Gastrocnemius medialis (tissue), 4 donors: ENCODE data around the gene JOSD2.

Experiments used
- CTCF ChIP-seq, 5 experiments: fragments of 450-650 bp in 3 of 5; fragments of 200-600 bp in 2 of 5; sonication (generic) in 2 of 5; IDR thresholded peaks in 4 of 5; conservative IDR thresholded peaks in 1 of 5; 1 replicate in 4 of 5; 2 replicates in 1 of 5; pipeline ENCODE4 v1.5.1; 2016 to 2019; ENCODE audit warnings: antibody characterized with exemption in 5 of 5, mild to moderate bottlenecking in 3 of 5, moderate library complexity in 3 of 5
- POLR2A ChIP-seq, 2 donors: fragments of 450-650 bp; IDR thresholded peaks; one replicate each; pipeline ENCODE4 v1.6.1; 2017; ENCODE audit warnings: antibody characterized with exemption in 2 of 2, mild to moderate bottlenecking in 2 of 2, moderate library complexity in 2 of 2

- no peak for TF ChIP-seq POLR2A (IDR thresholded peaks at IDR 0.05)
- no peak for TF ChIP-seq CTCF (IDR thresholded peaks at IDR 0.05 in 4 of 5, conservative IDR thresholded peaks at IDR 0.05 in 1 of 5)
Measured at GRCh38 chr19:50489461-50490011, 21.5 kb downstream of the JOSD2 start.
